ENCODE measurements around the gene TTI1. TPM values are rescaled to one million over a fixed set of nuclear protein-coding genes. Genes with fewer than 3 reads are reported as not detected.

The TTI1 gene
- total RNA-seq, 1 donor: 14.8 TPM

DNA sequence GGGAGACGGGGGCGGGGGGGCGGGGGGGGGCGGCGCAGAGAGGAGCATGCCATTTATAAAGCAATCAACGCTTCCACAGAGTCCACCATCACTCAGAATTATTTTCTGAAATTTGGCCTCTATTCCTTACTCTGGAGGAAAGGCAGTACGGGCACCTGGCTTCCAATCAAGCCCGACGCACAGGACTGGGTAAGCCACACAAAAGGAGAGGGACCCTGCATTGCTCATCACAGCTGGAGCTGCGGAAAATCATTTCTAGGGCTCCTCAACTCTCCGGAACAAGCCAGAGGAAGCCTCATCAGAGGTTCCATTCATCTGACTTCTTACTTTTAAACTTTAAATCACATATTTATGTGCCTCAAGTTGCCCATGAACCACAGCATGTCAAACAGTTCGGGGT is 55.9 kb downstream of the TTI1 start:
- no peak for DNase-seq (ENCODE audit: insufficient read length, low spot score, missing footprints)
- Histone ChIP-seq H3K27me3 (ENCODE audit: insufficient read depth, low read length) (no peaks in the 10 kb centered on the region), H3K79me2 (ENCODE audit: insufficient read depth, low read length) (no peaks in the 10 kb centered on the region), H3K4me1 (ENCODE audit: insufficient read depth, low read length) (no peaks in the 10 kb centered on the region), H3K36me3 (ENCODE audit: insufficient read depth, low read length) (no peaks in the 10 kb centered on the region), H3K9me3 (ENCODE audit: low read depth, low read length) (no peaks in the 10 kb centered on the region), H3K4me2 (ENCODE audit: insufficient read depth, low read length) (no peak overlapping the region), H2AFZ (ENCODE audit: low read length) (no peak overlapping the region), H3K4me3 (ENCODE audit: insufficient read depth, low read length) (no peak overlapping the region), H3K27ac (ENCODE audit: low read depth, low read length) (no peak overlapping the region), H4K20me1 (ENCODE audit: insufficient read depth, low read length) (no peaks in the 10 kb centered on the region)
- TF ChIP-seq, protein P1, sequence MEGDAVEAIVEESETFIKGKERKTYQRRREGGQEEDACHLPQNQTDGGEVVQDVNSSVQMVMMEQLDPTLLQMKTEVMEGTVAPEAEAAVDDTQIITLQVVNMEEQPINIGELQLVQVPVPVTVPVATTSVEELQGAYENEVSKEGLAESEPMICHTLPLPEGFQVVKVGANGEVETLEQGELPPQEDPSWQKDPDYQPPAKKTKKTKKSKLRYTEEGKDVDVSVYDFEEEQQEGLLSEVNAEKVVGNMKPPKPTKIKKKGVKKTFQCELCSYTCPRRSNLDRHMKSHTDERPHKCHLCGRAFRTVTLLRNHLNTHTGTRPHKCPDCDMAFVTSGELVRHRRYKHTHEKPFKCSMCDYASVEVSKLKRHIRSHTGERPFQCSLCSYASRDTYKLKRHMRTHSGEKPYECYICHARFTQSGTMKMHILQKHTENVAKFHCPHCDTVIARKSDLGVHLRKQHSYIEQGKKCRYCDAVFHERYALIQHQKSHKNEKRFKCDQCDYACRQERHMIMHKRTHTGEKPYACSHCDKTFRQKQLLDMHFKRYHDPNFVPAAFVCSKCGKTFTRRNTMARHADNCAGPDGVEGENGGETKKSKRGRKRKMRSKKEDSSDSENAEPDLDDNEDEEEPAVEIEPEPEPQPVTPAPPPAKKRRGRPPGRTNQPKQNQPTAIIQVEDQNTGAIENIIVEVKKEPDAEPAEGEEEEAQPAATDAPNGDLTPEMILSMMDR (IDR thresholded peaks at IDR 0.05; ENCODE audit: extremely low read depth, low read depth, low read length): no peak

DNA sequence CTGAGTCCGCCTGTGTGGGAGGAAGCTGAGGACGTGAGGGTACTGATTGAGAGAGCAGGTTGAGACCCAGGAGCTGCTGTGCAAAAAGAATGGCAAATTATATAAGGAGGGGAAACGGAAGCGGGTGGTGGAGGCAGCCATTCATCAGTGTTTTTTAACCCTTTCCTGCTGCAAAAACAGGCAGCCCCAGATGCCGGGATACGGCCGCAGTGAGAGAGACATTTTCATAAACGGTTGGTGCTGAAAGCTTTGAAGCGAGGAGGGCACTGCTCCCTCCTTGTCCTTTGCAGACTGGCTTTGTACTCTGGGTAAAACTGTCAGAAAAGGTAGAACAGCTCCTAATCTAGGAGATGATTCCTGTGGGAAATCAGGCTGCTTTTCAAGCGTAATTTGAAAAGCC is 56.4 kb downstream of the TTI1 start:
- Histone ChIP-seq H3K4me3 (ENCODE audit: insufficient read depth, low read length) (no peak overlapping the region), H3K9me3 (ENCODE audit: low read depth, low read length) (no peaks in the 10 kb centered on the region), H3K4me1 (ENCODE audit: insufficient read depth, low read length) (no peaks in the 10 kb centered on the region), H3K4me2 (ENCODE audit: insufficient read depth, low read length) (no peak overlapping the region), H3K27ac (ENCODE audit: low read depth, low read length) (no peak overlapping the region), H3K27me3 (ENCODE audit: insufficient read depth, low read length) (no peaks in the 10 kb centered on the region), H2AFZ (ENCODE audit: low read length) (no peak overlapping the region), H3K79me2 (ENCODE audit: insufficient read depth, low read length) (no peaks in the 10 kb centered on the region), H4K20me1 (ENCODE audit: insufficient read depth, low read length) (no peaks in the 10 kb centered on the region), H3K36me3 (ENCODE audit: insufficient read depth, low read length) (no peaks in the 10 kb centered on the region)
- TF ChIP-seq, protein P1 (IDR thresholded peaks at IDR 0.05; ENCODE audit: extremely low read depth, low read depth, low read length): no peak
- DNase-seq (ENCODE audit: insufficient read length, low spot score, missing footprints): no peak

DNA sequence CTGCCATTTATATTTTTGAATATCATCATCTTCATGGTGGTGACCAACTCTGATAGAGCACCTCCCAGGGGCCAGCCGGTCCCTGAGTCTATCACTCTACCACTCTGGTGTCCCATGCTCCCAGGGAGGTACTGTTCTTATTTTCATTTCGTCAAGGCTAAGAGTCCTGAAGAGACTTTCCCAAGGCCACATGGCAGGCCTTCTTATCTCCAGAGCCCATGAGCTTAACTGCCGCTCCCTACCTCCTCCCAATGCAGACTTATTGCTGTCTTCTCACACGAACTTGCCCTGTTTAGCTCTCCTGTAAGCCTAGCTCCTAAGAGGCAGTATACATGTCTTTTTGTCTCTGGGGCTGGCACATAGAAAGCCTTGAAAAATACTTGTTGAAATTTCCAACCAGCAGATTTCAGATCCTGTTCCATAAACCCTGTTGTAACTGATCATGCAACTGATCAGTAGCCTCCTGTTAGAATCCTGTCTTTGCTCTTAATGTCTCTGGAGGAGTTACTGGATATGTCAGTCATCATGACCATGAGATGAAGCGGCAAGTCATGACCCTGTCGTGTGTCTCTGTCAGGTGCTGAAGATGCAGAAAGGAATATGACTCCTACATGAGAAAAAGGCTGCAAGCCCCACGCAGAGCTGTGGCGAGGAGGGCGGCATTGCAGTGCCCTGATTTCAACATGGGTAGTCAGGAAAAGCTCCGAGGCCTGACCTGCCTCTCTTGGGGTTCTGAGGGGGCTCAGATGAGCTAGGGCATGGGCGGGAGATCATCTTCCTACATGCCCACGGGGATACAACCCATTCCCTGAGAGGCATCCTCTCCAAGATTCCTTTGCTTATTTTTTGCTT is 60.0 kb downstream of the TTI1 start:
- no peak overlapping the region for H3K4me2 ChIP-seq (ENCODE audit: insufficient read depth, low read length)
- no peaks in the 10 kb centered on the region for H3K36me3 ChIP-seq (ENCODE audit: insufficient read depth, low read length)
- DNase-seq (ENCODE audit: insufficient read length, low spot score, missing footprints): no peak
- H4K20me1 ChIP-seq (ENCODE audit: insufficient read depth, low read length): no peaks in the 10 kb centered on the region
- TF ChIP-seq, protein P1 (IDR thresholded peaks at IDR 0.05; ENCODE audit: extremely low read depth, low read depth, low read length): no peak
- no peak overlapping the region for H2AFZ ChIP-seq (ENCODE audit: low read length)
- H3K27ac ChIP-seq (ENCODE audit: low read depth, low read length): no peak overlapping the region
- no peak overlapping the region for H3K4me3 ChIP-seq (ENCODE audit: insufficient read depth, low read length)
- peaks cover 18% of the 10 kb centered on the region for H3K4me1 ChIP-seq (ENCODE audit: insufficient read depth, low read length)
- H3K79me2 ChIP-seq (ENCODE audit: insufficient read depth, low read length): no peaks in the 10 kb centered on the region
- H3K27me3 ChIP-seq (ENCODE audit: insufficient read depth, low read length): no peaks in the 10 kb centered on the region
- no peaks in the 10 kb centered on the region for H3K9me3 ChIP-seq (ENCODE audit: low read depth, low read length)

DNA sequence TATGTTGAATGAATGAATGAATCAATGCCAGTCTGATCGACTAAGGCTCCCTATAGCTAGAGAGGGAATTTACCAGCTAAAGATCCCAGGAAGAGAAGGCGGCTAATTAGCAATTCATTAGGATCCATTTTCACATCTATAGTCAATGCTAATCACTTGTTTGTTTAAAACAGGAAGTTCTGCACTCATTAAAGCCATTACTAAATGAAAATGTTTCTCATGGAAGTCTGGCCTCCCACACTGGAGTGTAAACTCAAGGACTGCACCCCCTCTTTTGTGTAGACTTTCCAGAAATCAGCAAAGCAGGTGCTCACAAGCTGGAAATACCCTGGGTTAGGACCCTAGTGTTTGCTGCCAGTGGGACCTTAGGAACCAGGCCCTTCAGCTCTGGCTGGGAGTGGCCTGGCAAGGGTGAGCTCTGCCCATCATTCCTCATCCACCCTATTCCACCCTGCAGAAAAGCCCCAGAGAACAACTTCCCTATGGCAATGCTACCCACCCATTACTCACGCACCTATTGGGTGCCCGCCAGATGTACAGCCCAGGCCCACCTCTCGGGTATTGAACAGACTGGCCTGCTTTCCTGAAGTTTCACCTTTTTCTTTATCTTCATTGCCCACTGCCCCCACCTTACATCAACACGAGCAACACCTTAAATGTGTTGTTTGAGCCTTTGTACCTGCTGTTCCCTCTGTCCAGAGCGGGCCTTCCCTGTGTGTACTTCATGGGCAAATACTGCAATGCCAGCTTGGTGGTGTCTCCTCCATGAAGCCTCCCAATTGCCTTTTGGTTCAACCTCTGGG is 60.8 kb downstream of the TTI1 start:
- no peaks in the 10 kb centered on the region for H3K27me3 ChIP-seq (ENCODE audit: insufficient read depth, low read length)
- H2AFZ ChIP-seq (ENCODE audit: low read length): no peak overlapping the region
- no peaks in the 10 kb centered on the region for H3K9me3 ChIP-seq (ENCODE audit: low read depth, low read length)
- DNase-seq (ENCODE audit: insufficient read length, low spot score, missing footprints): no peak
- no peak overlapping the region for H3K4me3 ChIP-seq (ENCODE audit: insufficient read depth, low read length)
- H3K4me2 ChIP-seq (ENCODE audit: insufficient read depth, low read length): no peak overlapping the region
- H3K79me2 ChIP-seq (ENCODE audit: insufficient read depth, low read length): no peaks in the 10 kb centered on the region
- no peaks in the 10 kb centered on the region for H3K36me3 ChIP-seq (ENCODE audit: insufficient read depth, low read length)
- TF ChIP-seq, protein P1 (IDR thresholded peaks at IDR 0.05; ENCODE audit: extremely low read depth, low read depth, low read length): no peak
- H3K4me1 ChIP-seq (ENCODE audit: insufficient read depth, low read length): peaks cover 18% of the 10 kb centered on the region
- no peaks in the 10 kb centered on the region for H4K20me1 ChIP-seq (ENCODE audit: insufficient read depth, low read length)
- H3K27ac ChIP-seq (ENCODE audit: low read depth, low read length): no peak overlapping the region

Measured in osteoblast (primary cell).